Fibroblast of lung (primary cell): ENCODE results near the gene USF3. TPM values are rescaled to one million over a fixed set of nuclear protein-coding genes. Genes with fewer than 3 reads are reported as not detected.

Source experiments
- DNase-seq, 2 donors: peaks; one replicate each; pipeline versions ENCODE4 v3.0.0 to v3.0.0-alpha.2; 2010; ENCODE audit warnings: low read depth in 2 of 2
- H2AFZ ChIP-seq: 2 replicates; pipeline ENCODE4 v1.5.1; 2012; ENCODE audit warnings: low read length, control low read depth, inconsistent platforms
- H3K27ac ChIP-seq: 2 replicates; pipeline ENCODE4 v1.5.1; 2011; ENCODE audit warnings: low read length, control low read depth; ENCODE audit not compliant: insufficient read depth
- H3K27me3 ChIP-seq: 2 replicates; pipeline ENCODE4 v1.5.1; 2011; ENCODE audit warnings: mild to moderate bottlenecking, low read length; ENCODE audit not compliant: control insufficient read depth, insufficient read depth
- H3K36me3 ChIP-seq: 2 replicates; pipeline ENCODE4 v1.5.1; 2011; ENCODE audit warnings: low read length; ENCODE audit not compliant: control insufficient read depth, insufficient read depth
- H3K4me1 ChIP-seq: 2 replicates; pipeline ENCODE4 v1.5.1; 2011; ENCODE audit warnings: low read length; ENCODE audit not compliant: control insufficient read depth, insufficient read depth; ENCODE audit errors: extremely low read depth
- H3K4me2 ChIP-seq: 2 replicates; pipeline ENCODE4 v1.5.1; 2011; ENCODE audit warnings: low read length, control low read depth; ENCODE audit not compliant: insufficient read depth; ENCODE audit errors: extremely low read depth
- H3K4me3 ChIP-seq, 4 experiments: fragments of 200-600 bp in 1 of 4; sonication (generic) in 1 of 4; replicated peaks in 1 of 4; 2 replicates each; pipeline ENCODE4 v1.5.1; 2011 to 2016; ENCODE audit warnings: low read length in 4 of 4, low read depth in 3 of 4, mild to moderate bottlenecking in 3 of 4, control low read depth in 2 of 4, inconsistent platforms in 1 of 4, mixed read lengths in 1 of 4; ENCODE audit not compliant: insufficient read depth in 1 of 4; ENCODE audit errors: control extremely low read depth in 1 of 4
- H3K79me2 ChIP-seq: 2 replicates; pipeline ENCODE4 v1.5.1; 2012; ENCODE audit warnings: mild to moderate bottlenecking, low read length, inconsistent platforms; ENCODE audit not compliant: control insufficient read depth, insufficient read depth
- H3K9ac ChIP-seq: 2 replicates; pipeline ENCODE4 v1.5.1; 2011; ENCODE audit warnings: mild to moderate bottlenecking, low read length, control low read depth; ENCODE audit not compliant: insufficient read depth
- H3K9me3 ChIP-seq: 2 replicates; pipeline ENCODE4 v1.5.1; 2012; ENCODE audit warnings: low read depth, low read length; ENCODE audit not compliant: control insufficient read depth, insufficient read depth
- H4K20me1 ChIP-seq: 2 replicates; pipeline ENCODE4 v1.5.1; 2011; ENCODE audit warnings: low read length; ENCODE audit not compliant: control insufficient read depth, insufficient read depth; ENCODE audit errors: extremely low read depth
- EZH2 ChIP-seq: IDR thresholded peaks from 2 replicates; pipeline ENCODE4 v1.5.1; 2012; ENCODE audit warnings: low read length, control low read depth, mild to moderate bottlenecking; ENCODE audit errors: missing control alignments
- polyA plus RNA-seq, 2 donors: library from polyadenylated mRNA; depleted of rRNA in 1 of 2; stranded (reverse) in 1 of 2; unstranded in 1 of 2; fragments of >200 nt; gene quantifications; 2 replicates each; pipeline ENCODE4 v1.2.1, GENCODE V29; 2011 to 2012; ENCODE audit warnings: missing spikeins in 1 of 2
- total RNA-seq: library from RNA; depleted of rRNA; stranded (reverse); fragments of >200 nt; gene quantifications from 2 replicates; pipeline ENCODE4 v1.2.1, GENCODE V29; 2014
- TF ChIP-seq, protein P1 (sequence below), 2 donors: IDR thresholded peaks in 1 of 2; conservative IDR thresholded peaks in 1 of 2; 1 replicate in 1 of 2; 2 replicates in 1 of 2; pipeline ENCODE4 v1.5.1; 2011 to 2012; ENCODE audit warnings: low read length in 2 of 2, control low read depth in 1 of 2, inconsistent platforms in 1 of 2, low read depth in 1 of 2, mild to moderate bottlenecking in 1 of 2

USF3 gene
- total and polyA plus RNA-seq, 2 donors (not counting 1 experiment from before 2014, with no cell fraction given) = 8.9 to 15.8 TPM

DNA sequence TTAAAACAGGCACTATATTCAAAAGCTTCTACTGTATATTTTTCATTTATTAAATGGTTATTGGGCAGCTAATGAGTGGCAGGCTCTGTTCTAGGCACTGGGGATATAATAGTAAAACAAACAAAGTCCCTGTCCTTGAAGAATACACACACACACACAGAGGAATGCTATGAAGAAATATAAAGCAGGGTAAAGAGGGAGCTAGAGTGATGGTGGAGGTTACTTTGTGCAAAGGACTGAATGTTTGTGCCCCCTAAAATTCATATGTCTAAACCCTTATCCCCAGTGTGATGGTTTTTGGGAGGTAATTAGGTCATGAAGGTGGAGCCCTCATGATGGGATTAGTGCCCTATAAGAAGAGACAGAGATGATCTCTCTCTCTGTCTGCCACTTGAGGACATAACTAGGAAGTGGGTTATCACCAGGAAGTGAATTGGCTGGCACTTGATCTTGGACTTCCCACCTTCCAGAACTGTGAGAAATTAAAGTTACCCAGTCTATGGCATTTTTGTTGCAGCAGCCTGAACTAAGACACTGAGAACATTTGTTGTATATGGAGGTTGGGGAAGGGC lies 31.8 kb downstream of the USF3 start:
- H3K4me3 ChIP-seq = no peak overlapping the region
- no peak for TF ChIP-seq EZH2
- TF ChIP-seq, protein P1, sequence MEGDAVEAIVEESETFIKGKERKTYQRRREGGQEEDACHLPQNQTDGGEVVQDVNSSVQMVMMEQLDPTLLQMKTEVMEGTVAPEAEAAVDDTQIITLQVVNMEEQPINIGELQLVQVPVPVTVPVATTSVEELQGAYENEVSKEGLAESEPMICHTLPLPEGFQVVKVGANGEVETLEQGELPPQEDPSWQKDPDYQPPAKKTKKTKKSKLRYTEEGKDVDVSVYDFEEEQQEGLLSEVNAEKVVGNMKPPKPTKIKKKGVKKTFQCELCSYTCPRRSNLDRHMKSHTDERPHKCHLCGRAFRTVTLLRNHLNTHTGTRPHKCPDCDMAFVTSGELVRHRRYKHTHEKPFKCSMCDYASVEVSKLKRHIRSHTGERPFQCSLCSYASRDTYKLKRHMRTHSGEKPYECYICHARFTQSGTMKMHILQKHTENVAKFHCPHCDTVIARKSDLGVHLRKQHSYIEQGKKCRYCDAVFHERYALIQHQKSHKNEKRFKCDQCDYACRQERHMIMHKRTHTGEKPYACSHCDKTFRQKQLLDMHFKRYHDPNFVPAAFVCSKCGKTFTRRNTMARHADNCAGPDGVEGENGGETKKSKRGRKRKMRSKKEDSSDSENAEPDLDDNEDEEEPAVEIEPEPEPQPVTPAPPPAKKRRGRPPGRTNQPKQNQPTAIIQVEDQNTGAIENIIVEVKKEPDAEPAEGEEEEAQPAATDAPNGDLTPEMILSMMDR (conservative IDR thresholded peaks at IDR 0.05 in 1 of 2, IDR thresholded peaks at IDR 0.05 in 1 of 2; ENCODE audit: low read depth in 1 of 2, low read length in 2 of 2) = no peak
- H3K27ac ChIP-seq = no peak overlapping the region

DNA sequence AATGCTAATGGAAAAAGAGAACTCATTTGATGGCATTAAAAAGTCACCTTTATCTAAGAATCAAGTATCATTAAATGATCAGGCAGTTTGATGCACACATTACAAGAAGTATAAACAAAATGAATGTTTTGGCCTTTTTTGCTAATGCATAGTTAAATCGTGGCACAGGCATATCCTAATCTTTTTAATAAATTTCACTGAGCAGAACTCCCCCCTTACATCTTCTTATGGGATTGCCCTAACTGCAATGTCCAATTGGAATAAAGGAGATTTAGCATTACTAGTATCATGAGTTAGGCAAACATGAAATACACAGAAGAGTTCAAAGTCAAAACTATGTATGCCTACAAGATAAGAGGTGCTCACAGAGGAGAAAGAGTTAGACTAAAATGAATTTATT lies 32.7 kb downstream of the USF3 start:
- Histone ChIP-seq H3K27ac (no peak overlapping the region), H2AFZ (no peak overlapping the region)

More for the DNA sequence above, 31.8 kb downstream of the USF3 start:
- Histone ChIP-seq H3K36me3 (peaks cover 1% of the 10 kb centered on the region), H2AFZ (no peak overlapping the region), H3K4me2 (no peak overlapping the region), H3K9ac (no peak overlapping the region), H3K4me1 (peaks cover 6% of the 10 kb centered on the region), H3K27me3 (no peaks in the 10 kb centered on the region), H3K79me2 (no peaks in the 10 kb centered on the region), H3K9me3 (no peaks in the 10 kb centered on the region), H4K20me1 (no peaks in the 10 kb centered on the region)
- DNase-seq = no peak

DNA sequence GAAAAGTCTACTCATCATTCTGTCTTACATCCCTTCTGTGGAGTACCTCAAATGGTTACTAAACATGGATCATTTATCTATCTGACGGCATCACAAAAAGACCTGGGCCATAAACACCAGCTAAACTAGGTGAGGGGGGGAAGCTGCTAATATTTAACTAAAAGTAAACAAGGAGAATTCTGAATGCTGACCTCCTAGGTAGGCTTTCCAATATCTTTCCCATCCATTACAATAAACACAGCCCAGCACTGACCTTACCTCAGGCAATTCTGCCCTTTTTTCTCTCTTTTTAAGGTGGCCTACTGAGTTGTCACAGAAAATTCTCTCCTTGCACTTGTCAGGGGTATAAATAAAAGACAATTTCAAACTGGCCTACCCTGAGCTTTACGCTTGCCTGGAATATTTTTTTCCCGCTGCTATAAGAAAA lies 33.1 kb downstream of the USF3 start:
- no peak overlapping the region for H3K27ac ChIP-seq
- H3K4me2 ChIP-seq = no peak overlapping the region
- H3K4me1 ChIP-seq = peaks cover 6% of the 10 kb centered on the region
- TF ChIP-seq, protein P1 (conservative IDR thresholded peaks at IDR 0.05 in 1 of 2, IDR thresholded peaks at IDR 0.05 in 1 of 2; ENCODE audit: low read depth in 1 of 2, low read length in 2 of 2) = no peak
- TF ChIP-seq EZH2 = no peak
- H3K4me3 ChIP-seq = no peak overlapping the region
- no peak for DNase-seq
- H3K9ac ChIP-seq = no peak overlapping the region
- H3K79me2 ChIP-seq = no peaks in the 10 kb centered on the region
- H3K9me3 ChIP-seq = no peaks in the 10 kb centered on the region
- no peaks in the 10 kb centered on the region for H3K27me3 ChIP-seq
- H4K20me1 ChIP-seq = no peaks in the 10 kb centered on the region
- H3K36me3 ChIP-seq = peaks cover 1% of the 10 kb centered on the region
- no peak overlapping the region for H2AFZ ChIP-seq

More for the DNA sequence above, 32.7 kb downstream of the USF3 start:
- Histone ChIP-seq H3K79me2 (no peaks in the 10 kb centered on the region), H4K20me1 (no peaks in the 10 kb centered on the region), H3K4me3 (no peak overlapping the region), H3K4me1 (peaks cover 6% of the 10 kb centered on the region), H3K36me3 (peaks cover 1% of the 10 kb centered on the region), H3K9me3 (no peaks in the 10 kb centered on the region), H3K9ac (no peak overlapping the region), H3K27me3 (no peaks in the 10 kb centered on the region), H3K4me2 (no peak overlapping the region)
- no peak for DNase-seq
- TF ChIP-seq, protein P1 (conservative IDR thresholded peaks at IDR 0.05 in 1 of 2, IDR thresholded peaks at IDR 0.05 in 1 of 2; ENCODE audit: low read depth in 1 of 2, low read length in 2 of 2) = no peak
- no peak for TF ChIP-seq EZH2
